A549 (cell line): Measurements from ENCODE around the gene PRDM11. TPM values are rescaled to one million over a fixed set of nuclear protein-coding genes. Genes with fewer than 3 reads are reported as not detected.

Experiments
- ATAC-seq, 2 experiments: fragments of 200-7000 bp in 1 of 2; fragments of >200 bp in 1 of 2; cut with Nextera tagmentation in 1 of 2; cut with Tn5 transposase in 1 of 2; 3 replicates each; pipeline versions ENCODE4 v1.8.0 to v1.9.1; 2018 to 2020; ENCODE audit warnings: mild to moderate bottlenecking in 1 of 2, moderate library complexity in 1 of 2
- CTCF ChIA-PET: fragments of 300-600 bp; sonication (Branson Sonifier 250); formaldehyde crosslinking; extraction: SDS; loops from one replicate; lab custom pipeline; 2021; ENCODE audit warnings: antibody characterized with exemption, inconsistent platforms; lab: Yijun Ruan, JAX
- POLR2A ChIA-PET: fragments of 350-600 bp; formaldehyde crosslinking; extraction: SDS; loops from one replicate; lab custom pipeline; 2021; ENCODE audit warnings: antibody characterized with exemption, inconsistent platforms; lab: Yijun Ruan, JAX
- DNase-seq, 2 experiments: peaks; one replicate each; pipeline versions ENCODE4 v3.0.0 to v3.0.0-alpha.2; 2011 to 2016; ENCODE audit warnings: low read depth in 1 of 2, low spot score in 1 of 2
- FAIRE-seq: peaks from 2 replicates; lab custom pipeline; 2011; peaks lifted over from hg19 to GRCh38; lab: Jason Lieb, UNC
- H3K27ac ChIP-seq, 2 experiments: fragments of >200 bp; sonication (Bioruptor Twin); formaldehyde crosslinking; 3 replicates each; pipeline ENCODE4 v1.5.1; 2016 to 2017
- H3K4me1 ChIP-seq: fragments of >200 bp; sonication (Bioruptor Twin); formaldehyde crosslinking; 3 replicates; pipeline ENCODE4 v1.6.1; 2016
- H3K4me2 ChIP-seq: fragments of >200 bp; sonication (Bioruptor Twin); formaldehyde crosslinking; 3 replicates; pipeline ENCODE4 v1.6.1; 2016
- H3K4me3 ChIP-seq: fragments of >200 bp; sonication (Bioruptor Twin); formaldehyde crosslinking; 3 replicates; pipeline ENCODE4 v1.5.1; 2016
- H3K9me3 ChIP-seq: fragments of >200 bp; sonication (Bioruptor Twin); formaldehyde crosslinking; 3 replicates; pipeline ENCODE4 v1.6.1; 2016
- CBX8 ChIP-seq: fragments of 200-600 bp; sonication (generic); IDR thresholded peaks from 2 replicates; pipeline ENCODE4 v1.6.1; 2016
- CHD2 ChIP-seq: fragments of 150-350 bp; IDR thresholded peaks from 2 replicates; pipeline ENCODE4 v1.6.1; 2014; ENCODE audit warnings: low read length; ENCODE audit not compliant: partially characterized antibody
- ELK1 ChIP-seq: fragments of 150-350 bp; IDR thresholded peaks from 2 replicates; pipeline ENCODE4 v1.6.1; 2014; ENCODE audit warnings: low read depth, mild to moderate bottlenecking, low read length
- EP300 ChIP-seq, 2 experiments: fragments of >200 bp; sonication (Bioruptor Twin); formaldehyde crosslinking; IDR thresholded peaks; 2 replicates in 1 of 2; 3 replicates in 1 of 2; pipeline ENCODE4 v1.6.1; 2016 to 2017
- FOXS1 ChIP-seq: fragments of 250-450 bp; sonication (Bioruptor Pico); IDR thresholded peaks from 2 replicates; pipeline ENCODE4 v1.5.0; 2020; ENCODE audit warnings: mild to moderate bottlenecking, moderate library complexity
- GATA3 ChIP-seq: IDR thresholded peaks from 2 replicates; pipeline ENCODE4 v1.6.1; 2012; ENCODE audit warnings: borderline replicate concordance
- HES2 ChIP-seq: fragments of >200 bp; sonication (Bioruptor Twin); formaldehyde crosslinking; IDR thresholded peaks from 2 replicates; pipeline ENCODE4 v1.6.1; 2016
- HOXA7 ChIP-seq: fragments of 250-450 bp; sonication (Bioruptor Pico); IDR thresholded peaks from 2 replicates; pipeline ENCODE4 v1.5.0; 2020; ENCODE audit warnings: mild to moderate bottlenecking, moderate library complexity
- HOXB13 ChIP-seq: fragments of 250-450 bp; sonication (Bioruptor Pico); IDR thresholded peaks from 2 replicates; pipeline ENCODE4 v1.5.0; 2020; ENCODE audit warnings: low read depth, mild to moderate bottlenecking, moderate library complexity
- KDM1A ChIP-seq: fragments of 200-600 bp; sonication (generic); IDR thresholded peaks from 2 replicates; pipeline ENCODE4 v1.6.1; 2016; ENCODE audit warnings: low read depth, mild to moderate bottlenecking
- NR3C1 ChIP-seq: fragments of >200 bp; sonication (Bioruptor Twin); formaldehyde crosslinking; IDR thresholded peaks from 3 replicates; pipeline ENCODE4 v1.6.1; 2017
- RAD21 ChIP-seq, 2 experiments: fragments of >200 bp in 1 of 2; sonication (Bioruptor Twin) in 1 of 2; formaldehyde crosslinking in 1 of 2; IDR thresholded peaks in 1 of 2; conservative IDR thresholded peaks in 1 of 2; 2 replicates in 1 of 2; 3 replicates in 1 of 2; pipeline ENCODE4 v1.6.1; 2012 to 2018; ENCODE audit warnings: inconsistent platforms in 1 of 2
- RARB ChIP-seq: fragments of 250-450 bp; sonication (Bioruptor Pico); IDR thresholded peaks from 2 replicates; pipeline ENCODE4 v1.8.0; 2021; ENCODE audit warnings: mild to moderate bottlenecking, moderate library complexity
- RCOR1 ChIP-seq: fragments of 150-350 bp; IDR thresholded peaks from 2 replicates; pipeline ENCODE4 v1.6.1; 2014; ENCODE audit warnings: antibody characterized with exemption, low read length, low read depth
- RFX5 ChIP-seq: fragments of 450-650 bp; IDR thresholded peaks from 2 replicates; pipeline ENCODE4 v1.7.1; 2014; ENCODE audit warnings: antibody characterized with exemption, mild to moderate bottlenecking, moderate library complexity
- USF2 ChIP-seq: fragments of 450-650 bp; IDR thresholded peaks from 2 replicates; pipeline ENCODE4 v1.6.1; 2014; ENCODE audit warnings: antibody characterized with exemption
- ZC3H11A ChIP-seq: fragments of 450-650 bp; IDR thresholded peaks from 2 replicates; pipeline ENCODE4 v1.6.1; 2014; ENCODE audit warnings: antibody characterized with exemption, mild to moderate bottlenecking
- WGBS: methylation state at CpG from one replicate; pipeline ENCODE4 v1.1.6; 2017; ENCODE audit errors: missing lambda C conversion rate; 5-methylcytosine and 5-hydroxymethylcytosine counted together
- polyA plus RNA-seq, 4 experiments: library from polyadenylated mRNA; depleted of rRNA in 3 of 4; stranded (reverse); fragments of >200 nt; fragmentation: RNase III in 1 of 4; extraction: RNeasy Plus Mini Kit Qiagen cat#74134 plus additional on column Dnase treatment in 1 of 4; gene quantifications; 2 replicates in 3 of 4; 3 replicates in 1 of 4; pipeline ENCODE4 v1.2.3, GENCODE V29; 2011 to 2017
- TF ChIP-seq, protein P1 (sequence below): IDR thresholded peaks from 2 replicates; pipeline ENCODE4 v1.6.1; 2012; ENCODE audit warnings: low read depth, borderline replicate concordance
- TF ChIP-seq, protein P2 (sequence below): fragments of 200-600 bp; sonication (generic); IDR thresholded peaks from 2 replicates; pipeline ENCODE4 v1.6.1; 2016; ENCODE audit warnings: antibody characterized with exemption, mild to moderate bottlenecking, moderate library complexity

The PRDM11 gene
- polyA plus RNA-seq, 2 of the 4 experiments (the other 2 are of a cell fraction), result 4.3 to 5.3 TPM

- ATAC-seq, result peak; percentile 35 to 63; a peak in 4 of 6 replicates
- TF ChIP-seq RAD21 (conservative IDR thresholded peaks at IDR 0.05 in 1 of 2, IDR thresholded peaks at IDR 0.05 in 1 of 2), result 0 out of 5 replicates have a peak, but pooled peaks of 1 of the 2 experiments have one; percentile 3
- no peak for TF ChIP-seq HOXB13
- TF ChIP-seq, all 56 proteins: peak for 1
These were observed 87.3 kb downstream of the PRDM11 start for GRCh38 chr11:45233804-45234170.

GRCh38 chr11:45234306-45235006, 88.0 kb downstream of the PRDM11 start:
- Histone ChIP-seq H3K9me3 (no peaks in the 10 kb centered on the region), H3K4me3 (no peak overlapping the region), H3K4me1 (0 out of 3 replicates have a peak, but pooled peaks cover 3% of the 10 kb centered on the region), H3K27ac (no peak overlapping the region), H3K4me2 (no peak overlapping the region)
- FAIRE-seq, result no peak
- 81% methylated on average over 15 of the region's 15 CpGs for WGBS
- ChIA-PET POLR2A (no interaction called here), CTCF (interaction anchor here (0.6 to 11.4 kb wide), 29 partner anchors 8 to 1402 kb away, joined by 3 to 69 read pairs (median 6); partner anchors contain the start of gene SYT13)
- no peak for TF ChIP-seq NR3C1
- no peak for TF ChIP-seq KDM1A
- no peak for TF ChIP-seq RARB (CRISPR knock-in tag)
- no peak for TF ChIP-seq FOXS1 (CRISPR knock-in tag)
- TF ChIP-seq EP300 (IDR thresholded peaks at IDR 0.05), result no peak
- no peak for TF ChIP-seq HOXA7 (CRISPR knock-in tag)
- no peak for TF ChIP-seq ZC3H11A
- TF ChIP-seq GATA3, result no peak
- no peak for TF ChIP-seq RAD21 (conservative IDR thresholded peaks at IDR 0.05 in 1 of 2, IDR thresholded peaks at IDR 0.05 in 1 of 2)
- TF ChIP-seq HES2, result no peak
- TF ChIP-seq, protein P1, sequence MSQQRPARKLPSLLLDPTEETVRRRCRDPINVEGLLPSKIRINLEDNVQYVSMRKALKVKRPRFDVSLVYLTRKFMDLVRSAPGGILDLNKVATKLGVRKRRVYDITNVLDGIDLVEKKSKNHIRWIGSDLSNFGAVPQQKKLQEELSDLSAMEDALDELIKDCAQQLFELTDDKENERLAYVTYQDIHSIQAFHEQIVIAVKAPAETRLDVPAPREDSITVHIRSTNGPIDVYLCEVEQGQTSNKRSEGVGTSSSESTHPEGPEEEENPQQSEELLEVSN, result no peak
- TF ChIP-seq, protein P2, sequence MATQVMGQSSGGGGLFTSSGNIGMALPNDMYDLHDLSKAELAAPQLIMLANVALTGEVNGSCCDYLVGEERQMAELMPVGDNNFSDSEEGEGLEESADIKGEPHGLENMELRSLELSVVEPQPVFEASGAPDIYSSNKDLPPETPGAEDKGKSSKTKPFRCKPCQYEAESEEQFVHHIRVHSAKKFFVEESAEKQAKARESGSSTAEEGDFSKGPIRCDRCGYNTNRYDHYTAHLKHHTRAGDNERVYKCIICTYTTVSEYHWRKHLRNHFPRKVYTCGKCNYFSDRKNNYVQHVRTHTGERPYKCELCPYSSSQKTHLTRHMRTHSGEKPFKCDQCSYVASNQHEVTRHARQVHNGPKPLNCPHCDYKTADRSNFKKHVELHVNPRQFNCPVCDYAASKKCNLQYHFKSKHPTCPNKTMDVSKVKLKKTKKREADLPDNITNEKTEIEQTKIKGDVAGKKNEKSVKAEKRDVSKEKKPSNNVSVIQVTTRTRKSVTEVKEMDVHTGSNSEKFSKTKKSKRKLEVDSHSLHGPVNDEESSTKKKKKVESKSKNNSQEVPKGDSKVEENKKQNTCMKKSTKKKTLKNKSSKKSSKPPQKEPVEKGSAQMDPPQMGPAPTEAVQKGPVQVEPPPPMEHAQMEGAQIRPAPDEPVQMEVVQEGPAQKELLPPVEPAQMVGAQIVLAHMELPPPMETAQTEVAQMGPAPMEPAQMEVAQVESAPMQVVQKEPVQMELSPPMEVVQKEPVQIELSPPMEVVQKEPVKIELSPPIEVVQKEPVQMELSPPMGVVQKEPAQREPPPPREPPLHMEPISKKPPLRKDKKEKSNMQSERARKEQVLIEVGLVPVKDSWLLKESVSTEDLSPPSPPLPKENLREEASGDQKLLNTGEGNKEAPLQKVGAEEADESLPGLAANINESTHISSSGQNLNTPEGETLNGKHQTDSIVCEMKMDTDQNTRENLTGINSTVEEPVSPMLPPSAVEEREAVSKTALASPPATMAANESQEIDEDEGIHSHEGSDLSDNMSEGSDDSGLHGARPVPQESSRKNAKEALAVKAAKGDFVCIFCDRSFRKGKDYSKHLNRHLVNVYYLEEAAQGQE, result no peak
- no peak for TF ChIP-seq ELK1
- TF ChIP-seq USF2, result no peak
- TF ChIP-seq RCOR1, result no peak
- TF ChIP-seq RFX5, result no peak
- no peak for TF ChIP-seq CBX8
- TF ChIP-seq CHD2, result no peak
- no peak for DNase-seq
- no peak for ATAC-seq

More at GRCh38 chr11:45233804-45234170, 87.3 kb downstream of the PRDM11 start:
- DNase-seq (no peak), FAIRE-seq (no peak)
- 0 out of 3 replicates have a peak, but pooled peaks cover 3% of the 10 kb centered on the region for H3K4me1 ChIP-seq
- 62% methylated on average over 11 of the region's 14 CpGs for WGBS
- no peaks in the 10 kb centered on the region for H3K9me3 ChIP-seq
- ChIA-PET POLR2A (no interaction called here), CTCF (interaction anchor here (0.6 to 11.4 kb wide), 35 partner anchors 9 to 1403 kb away, joined by 3 to 69 read pairs (median 5); partner anchors contain the start of gene SYT13)
- no peak overlapping the region for H3K27ac ChIP-seq
- no peak overlapping the region for H3K4me2 ChIP-seq
- no peak overlapping the region for H3K4me3 ChIP-seq
